ENCODE results near the gene SH3RF3.

The SH3RF3 gene

GRCh38 chr2:109454765-109455394 is 325.9 kb downstream of the SH3RF3 start:
- no peak for DNase-seq (ENCODE audit: low read depth)

GRCh38 chr2:109455731-109456691 is 327.0 kb downstream of the SH3RF3 start:
- DNase-seq (ENCODE audit: low read depth): no peak

DNA sequence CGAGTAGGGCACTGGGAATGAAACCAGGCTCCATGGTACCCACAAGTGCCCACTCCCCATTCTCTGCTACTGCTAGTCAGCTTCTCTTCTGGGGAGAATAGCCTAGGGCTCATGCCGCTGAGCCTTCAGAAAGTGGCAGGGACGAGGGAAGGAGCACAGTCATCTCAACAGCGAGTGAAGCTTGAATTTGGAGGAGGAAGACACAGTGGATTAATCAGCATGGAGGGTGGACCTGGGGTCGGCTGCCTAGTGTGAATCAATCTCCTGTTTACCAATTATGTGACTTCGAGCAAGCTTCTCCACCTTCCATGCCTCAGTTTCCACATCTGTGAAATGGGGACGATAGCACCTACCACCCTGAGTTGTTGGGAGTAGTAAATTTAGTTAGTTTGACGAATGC is 327.8 kb downstream of the SH3RF3 start:
- no peak for DNase-seq (ENCODE audit: low read depth)

- no peak for DNase-seq (ENCODE audit: low read depth)
Measured at GRCh38 chr2:109457366-109457765, 328.4 kb downstream of the SH3RF3 start.

GRCh38 chr2:109457794-109458193 is 328.8 kb downstream of the SH3RF3 start:
- no peak for DNase-seq (ENCODE audit: low read depth)

GRCh38 chr2:109458512-109458911 is 329.5 kb downstream of the SH3RF3 start:
- DNase-seq (ENCODE audit: low read depth): no peak

- no peak for DNase-seq (ENCODE audit: low read depth)
Measured at GRCh38 chr2:109459485-109459884, 330.5 kb downstream of the SH3RF3 start.

DNA sequence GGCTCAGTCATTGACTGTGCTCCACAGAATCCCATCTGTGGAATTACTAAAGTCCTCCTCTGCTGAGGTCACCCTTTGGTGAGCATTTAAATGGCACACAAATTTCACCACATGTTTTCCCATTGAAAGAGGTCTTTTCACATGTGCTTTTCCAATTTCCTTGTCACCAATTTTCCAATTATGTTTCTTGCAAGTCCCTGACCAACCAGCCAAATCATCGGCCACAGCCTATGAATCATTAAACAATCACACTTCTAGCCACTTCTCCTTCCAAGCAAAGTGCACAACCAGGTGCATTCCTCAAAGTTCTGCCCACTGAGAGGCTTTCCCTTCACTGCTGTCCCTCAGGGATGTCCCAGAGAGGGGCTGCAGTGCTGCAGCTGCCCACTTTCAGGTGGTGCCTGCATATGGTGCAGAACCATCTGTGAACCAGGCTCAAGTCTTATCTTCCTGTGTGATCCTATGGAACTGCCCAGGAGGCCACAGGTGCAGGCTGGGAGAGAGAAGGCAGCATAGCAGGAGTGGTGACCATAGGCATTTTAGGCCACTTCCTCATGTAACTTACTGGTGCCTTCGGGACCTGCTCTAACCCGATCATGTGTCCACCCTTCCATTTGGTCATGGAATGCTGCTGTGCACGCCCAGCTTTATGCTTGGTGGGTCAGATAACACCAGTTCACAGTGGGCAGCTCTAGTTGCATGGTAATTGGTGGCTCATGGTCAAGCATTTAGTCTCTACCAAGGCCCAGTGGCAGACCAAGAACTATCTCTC is 331.7 kb downstream of the SH3RF3 start:
- no peak for DNase-seq (ENCODE audit: low read depth)

- no peak for DNase-seq (ENCODE audit: low read depth)
Measured at GRCh38 chr2:109463236-109463635, 334.2 kb downstream of the SH3RF3 start.

DNA sequence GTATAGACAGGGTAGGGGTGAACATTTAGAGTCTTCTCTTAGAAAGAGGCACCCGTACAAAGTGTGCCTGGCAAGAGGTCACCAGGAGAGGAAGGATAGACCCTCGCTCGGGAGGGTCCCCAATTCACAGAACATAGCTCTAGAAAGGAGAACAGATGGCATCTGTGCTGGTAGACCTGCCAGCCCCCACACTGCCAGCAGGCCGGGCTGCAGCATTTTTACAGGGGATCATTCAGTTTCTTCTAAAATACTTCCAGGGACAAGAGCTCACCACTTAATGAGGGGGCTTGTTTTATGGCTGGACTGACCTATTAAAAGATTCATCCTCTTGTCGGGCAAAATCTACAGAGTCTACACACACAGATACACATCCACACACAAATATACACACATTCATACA is 334.9 kb downstream of the SH3RF3 start:
- DNase-seq (ENCODE audit: low read depth): no peak

DNA sequence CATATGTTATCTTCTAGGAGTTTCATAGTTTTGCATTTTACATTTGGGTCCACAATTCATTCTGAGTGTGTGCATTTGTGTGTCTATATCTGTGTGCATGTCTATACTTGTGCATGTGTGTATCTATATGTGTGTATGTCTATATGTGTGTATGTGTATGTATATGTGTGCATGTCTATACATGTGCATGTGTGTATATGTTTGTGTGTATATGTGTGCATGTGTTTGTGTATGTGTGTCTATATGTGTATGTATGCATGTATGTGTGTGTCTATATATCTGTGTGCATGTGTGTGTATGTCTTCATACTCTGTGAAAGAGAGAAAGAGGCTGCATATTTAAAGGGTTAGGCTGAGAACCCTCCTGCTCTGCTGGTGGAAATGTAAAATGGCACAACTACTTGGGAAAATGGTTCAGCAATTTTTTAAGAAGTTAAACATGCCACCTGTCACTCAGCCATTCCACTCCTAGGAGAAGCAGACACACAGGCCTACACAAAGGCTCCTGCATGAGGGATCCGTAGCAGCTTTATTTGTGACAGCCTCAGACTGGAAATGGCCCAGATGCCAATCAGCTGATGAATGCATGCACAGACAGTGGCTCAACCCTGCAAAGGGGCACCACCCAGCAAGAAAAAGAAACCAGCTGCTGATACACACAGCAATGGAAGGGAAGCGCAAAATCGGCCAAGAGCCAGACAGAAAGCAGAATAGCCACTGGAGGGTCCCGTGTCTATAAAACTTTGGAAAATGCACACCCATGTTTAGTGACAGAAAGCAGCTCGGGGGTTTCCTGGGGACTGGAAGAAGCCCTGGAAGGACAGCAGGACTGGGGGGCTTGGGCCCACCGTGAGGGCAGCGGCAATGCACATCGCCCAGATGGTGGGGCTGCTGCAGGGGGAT is 337.9 kb downstream of the SH3RF3 start:
- DNase-seq (ENCODE audit: low read depth): no peak

DNA sequence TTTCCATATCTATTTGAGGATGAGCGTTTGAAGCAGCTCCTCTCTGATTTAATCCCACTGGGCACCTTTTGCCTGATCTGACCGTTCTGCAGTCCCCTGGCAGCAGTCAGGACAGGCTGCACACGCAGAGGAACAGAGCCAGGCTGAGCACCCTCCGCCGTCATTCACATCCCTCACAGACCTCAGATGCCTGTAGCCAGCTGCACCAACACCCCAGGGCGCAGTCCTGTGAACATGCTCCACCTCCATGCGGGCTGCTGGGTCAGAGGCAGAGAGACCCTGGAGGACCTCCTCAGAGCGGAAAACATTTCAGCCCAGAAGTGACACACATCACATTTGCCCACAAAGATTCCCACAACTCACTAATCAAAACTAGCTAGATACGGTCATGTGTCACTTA is 338.7 kb downstream of the SH3RF3 start:
- no peak for DNase-seq (ENCODE audit: low read depth)

GRCh38 chr2:109468893-109469292 is 339.9 kb downstream of the SH3RF3 start:
- DNase-seq (ENCODE audit: low read depth): no peak

- DNase-seq (ENCODE audit: low read depth): no peak
Measured at GRCh38 chr2:109471658-109472057, 342.7 kb downstream of the SH3RF3 start.

DNA sequence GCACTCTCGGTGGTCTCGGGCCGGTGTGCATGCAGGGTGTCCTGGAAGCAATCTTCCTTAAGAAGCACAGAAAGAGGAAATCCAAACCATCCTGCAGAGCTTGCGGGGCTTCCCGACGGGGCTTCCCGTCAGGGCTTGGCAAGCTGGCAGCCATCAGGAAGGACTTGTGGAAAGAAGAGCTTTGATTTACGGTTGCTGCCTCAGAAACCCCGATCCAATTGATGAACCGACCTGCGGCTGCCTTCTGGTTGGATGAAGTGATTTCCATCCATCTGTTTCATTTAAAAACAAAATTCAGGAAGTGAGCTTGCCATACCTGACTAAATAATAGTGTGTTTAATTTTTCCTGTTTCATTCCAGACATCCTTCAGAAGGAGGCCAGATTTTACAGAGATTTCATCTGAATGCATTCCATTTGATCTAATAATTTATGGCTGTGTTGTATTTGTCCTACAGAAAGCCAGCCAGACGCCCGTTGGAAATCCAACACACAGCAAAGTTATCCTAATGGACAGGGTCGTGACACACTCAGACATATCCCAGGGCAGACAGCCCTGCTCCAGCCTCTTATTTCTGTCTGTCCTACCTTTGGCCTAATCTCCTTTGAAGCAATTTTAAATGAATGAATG is 343.4 kb downstream of the SH3RF3 start:
- DNase-seq (ENCODE audit: low read depth): no peak

DNA sequence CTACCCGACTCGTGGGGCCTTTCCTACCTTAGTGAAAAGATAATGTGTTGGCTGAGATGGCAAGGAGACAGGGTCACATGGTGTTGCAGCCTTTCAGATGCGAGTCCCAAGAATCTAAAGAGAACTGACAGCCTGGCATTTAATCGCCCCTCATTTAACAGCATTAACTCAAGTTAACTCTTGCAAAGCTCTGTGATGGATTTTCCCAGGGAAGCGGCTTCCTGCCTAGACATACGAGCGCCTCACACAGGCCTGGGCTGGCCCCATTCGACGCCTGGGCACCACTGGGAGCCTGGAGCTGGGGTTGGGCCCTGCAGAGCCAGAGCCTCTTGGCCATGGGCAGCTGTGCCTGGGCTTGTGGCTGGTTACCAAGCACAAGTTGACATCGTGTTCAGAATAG is 344.0 kb downstream of the SH3RF3 start:
- DNase-seq (ENCODE audit: low read depth): no peak

GRCh38 chr2:109473616-109474318 is 344.8 kb downstream of the SH3RF3 start:
- no peak for DNase-seq (ENCODE audit: low read depth)

GRCh38 chr2:109474319-109474825 is 345.4 kb downstream of the SH3RF3 start:
- no peak for DNase-seq (ENCODE audit: low read depth)

DNA sequence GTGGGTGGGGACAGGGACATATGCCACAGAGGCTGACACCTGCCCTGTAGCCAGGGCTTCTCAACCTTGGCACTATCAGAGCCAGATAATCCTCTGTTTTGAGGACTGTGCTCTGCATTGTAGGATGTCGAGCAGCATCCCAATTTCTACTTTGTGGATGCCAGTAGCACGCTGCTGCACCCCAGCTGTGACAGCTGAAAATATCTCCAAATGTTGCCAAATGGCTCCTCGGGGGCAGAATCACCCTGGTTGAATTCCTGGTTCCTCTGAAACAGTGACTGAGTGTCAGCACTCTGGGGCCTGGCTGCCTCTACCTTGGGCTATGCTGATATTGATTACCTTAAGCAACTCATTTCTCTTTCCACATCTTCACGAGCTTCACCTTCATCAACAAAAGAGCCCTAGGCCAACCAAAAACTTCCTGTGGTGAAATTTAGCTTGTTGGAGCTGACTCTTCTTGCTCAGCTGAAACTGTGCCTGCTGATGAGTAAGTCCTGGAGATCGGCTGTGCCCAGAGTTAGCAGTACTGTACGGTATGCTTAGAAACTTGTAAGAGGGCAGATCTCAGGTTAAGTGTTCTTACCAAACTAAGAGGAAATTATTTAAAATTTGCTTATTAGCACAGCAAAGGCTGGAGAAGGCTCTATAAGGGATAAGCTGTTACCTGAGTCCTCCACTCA is 346.7 kb downstream of the SH3RF3 start:
- DNase-seq (ENCODE audit: low read depth): no peak

Measured in activated T-cell treated with anti-CD3 and anti-CD28 coated beads for 24 hours (primary cell).